GM23338 (cell line): Measurements from ENCODE around the gene MAP2K3.

Experiments used
- EZH2 ChIP-seq: fragments of 200-600 bp; sonication (generic); IDR thresholded peaks from one replicate; pipeline ENCODE4 v1.8.0; 2017; ENCODE audit warnings: antibody characterized with exemption, mild to moderate bottlenecking, low read depth; ENCODE audit not compliant: unreplicated experiment
- EZH2phosphoT487 ChIP-seq: fragments of 200-600 bp; sonication (generic); IDR thresholded peaks from one replicate; pipeline ENCODE4 v1.8.1; 2018; ENCODE audit warnings: antibody characterized with exemption; ENCODE audit not compliant: unreplicated experiment
- POLR2AphosphoS5 ChIP-seq: IDR thresholded peaks from 2 replicates; pipeline ENCODE4 v1.6.1; 2016; ENCODE audit warnings: antibody characterized with exemption, low read depth
- TF ChIP-seq, protein P1 (sequence below), 2 experiments: fragments of 200-600 bp in 1 of 2; sonication (generic) in 1 of 2; conservative IDR thresholded peaks; 2 replicates each; pipeline versions ENCODE4 v1.5.1 to v1.6.1; 2016 to 2017; ENCODE audit warnings: antibody characterized with exemption in 2 of 2, low read depth in 2 of 2, mild to moderate bottlenecking in 2 of 2, moderate library complexity in 1 of 2
- TF ChIP-seq, protein P2 (sequence below): IDR thresholded peaks from one replicate; pipeline ENCODE4 v1.6.1; 2018; ENCODE audit warnings: antibody characterized with exemption; ENCODE audit not compliant: unreplicated experiment
- TF ChIP-seq, protein P3 (sequence below): IDR thresholded peaks from 2 replicates; pipeline ENCODE4 v1.6.1; 2016; ENCODE audit warnings: antibody characterized with exemption
- TF ChIP-seq, protein P4 (sequence below): fragments of 250-450 bp; sonication (Bioruptor Pico); IDR thresholded peaks from 2 replicates; pipeline ENCODE4 v1.5.0; 2020; ENCODE audit warnings: mild to moderate bottlenecking, moderate library complexity

DNA sequence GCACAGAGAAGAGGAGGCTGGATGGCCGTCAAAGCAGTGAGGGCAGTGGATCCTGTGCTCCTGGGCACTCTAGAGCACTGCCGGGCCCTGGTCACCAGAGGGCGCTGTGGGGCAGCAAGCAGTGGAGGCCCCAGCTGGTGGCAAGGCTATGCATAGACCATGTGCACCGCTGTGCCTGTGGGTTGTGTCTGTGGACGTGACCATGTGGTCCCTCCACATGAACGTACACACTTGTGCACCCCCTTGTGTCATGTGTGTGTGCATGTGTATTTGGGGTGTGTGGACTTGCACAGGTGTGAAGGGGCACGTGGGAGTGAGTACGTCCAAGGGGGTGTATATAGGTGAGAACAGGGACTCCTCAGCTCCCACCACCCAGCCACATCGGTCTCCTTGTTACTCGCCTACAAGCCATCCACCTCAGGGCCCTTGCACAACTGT lies 4.4 kb upstream of the MAP2K3 start:
- TF ChIP-seq, protein P1, sequence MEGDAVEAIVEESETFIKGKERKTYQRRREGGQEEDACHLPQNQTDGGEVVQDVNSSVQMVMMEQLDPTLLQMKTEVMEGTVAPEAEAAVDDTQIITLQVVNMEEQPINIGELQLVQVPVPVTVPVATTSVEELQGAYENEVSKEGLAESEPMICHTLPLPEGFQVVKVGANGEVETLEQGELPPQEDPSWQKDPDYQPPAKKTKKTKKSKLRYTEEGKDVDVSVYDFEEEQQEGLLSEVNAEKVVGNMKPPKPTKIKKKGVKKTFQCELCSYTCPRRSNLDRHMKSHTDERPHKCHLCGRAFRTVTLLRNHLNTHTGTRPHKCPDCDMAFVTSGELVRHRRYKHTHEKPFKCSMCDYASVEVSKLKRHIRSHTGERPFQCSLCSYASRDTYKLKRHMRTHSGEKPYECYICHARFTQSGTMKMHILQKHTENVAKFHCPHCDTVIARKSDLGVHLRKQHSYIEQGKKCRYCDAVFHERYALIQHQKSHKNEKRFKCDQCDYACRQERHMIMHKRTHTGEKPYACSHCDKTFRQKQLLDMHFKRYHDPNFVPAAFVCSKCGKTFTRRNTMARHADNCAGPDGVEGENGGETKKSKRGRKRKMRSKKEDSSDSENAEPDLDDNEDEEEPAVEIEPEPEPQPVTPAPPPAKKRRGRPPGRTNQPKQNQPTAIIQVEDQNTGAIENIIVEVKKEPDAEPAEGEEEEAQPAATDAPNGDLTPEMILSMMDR (conservative IDR thresholded peaks at IDR 0.05; ENCODE audit: low read depth in 2 of 2), result peak; percentile 85 to 97
- TF ChIP-seq EZH2, result no peak
- no peak for TF ChIP-seq POLR2AphosphoS5
- TF ChIP-seq, protein P2, sequence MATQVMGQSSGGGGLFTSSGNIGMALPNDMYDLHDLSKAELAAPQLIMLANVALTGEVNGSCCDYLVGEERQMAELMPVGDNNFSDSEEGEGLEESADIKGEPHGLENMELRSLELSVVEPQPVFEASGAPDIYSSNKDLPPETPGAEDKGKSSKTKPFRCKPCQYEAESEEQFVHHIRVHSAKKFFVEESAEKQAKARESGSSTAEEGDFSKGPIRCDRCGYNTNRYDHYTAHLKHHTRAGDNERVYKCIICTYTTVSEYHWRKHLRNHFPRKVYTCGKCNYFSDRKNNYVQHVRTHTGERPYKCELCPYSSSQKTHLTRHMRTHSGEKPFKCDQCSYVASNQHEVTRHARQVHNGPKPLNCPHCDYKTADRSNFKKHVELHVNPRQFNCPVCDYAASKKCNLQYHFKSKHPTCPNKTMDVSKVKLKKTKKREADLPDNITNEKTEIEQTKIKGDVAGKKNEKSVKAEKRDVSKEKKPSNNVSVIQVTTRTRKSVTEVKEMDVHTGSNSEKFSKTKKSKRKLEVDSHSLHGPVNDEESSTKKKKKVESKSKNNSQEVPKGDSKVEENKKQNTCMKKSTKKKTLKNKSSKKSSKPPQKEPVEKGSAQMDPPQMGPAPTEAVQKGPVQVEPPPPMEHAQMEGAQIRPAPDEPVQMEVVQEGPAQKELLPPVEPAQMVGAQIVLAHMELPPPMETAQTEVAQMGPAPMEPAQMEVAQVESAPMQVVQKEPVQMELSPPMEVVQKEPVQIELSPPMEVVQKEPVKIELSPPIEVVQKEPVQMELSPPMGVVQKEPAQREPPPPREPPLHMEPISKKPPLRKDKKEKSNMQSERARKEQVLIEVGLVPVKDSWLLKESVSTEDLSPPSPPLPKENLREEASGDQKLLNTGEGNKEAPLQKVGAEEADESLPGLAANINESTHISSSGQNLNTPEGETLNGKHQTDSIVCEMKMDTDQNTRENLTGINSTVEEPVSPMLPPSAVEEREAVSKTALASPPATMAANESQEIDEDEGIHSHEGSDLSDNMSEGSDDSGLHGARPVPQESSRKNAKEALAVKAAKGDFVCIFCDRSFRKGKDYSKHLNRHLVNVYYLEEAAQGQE, result no peak
- TF ChIP-seq, protein P3, sequence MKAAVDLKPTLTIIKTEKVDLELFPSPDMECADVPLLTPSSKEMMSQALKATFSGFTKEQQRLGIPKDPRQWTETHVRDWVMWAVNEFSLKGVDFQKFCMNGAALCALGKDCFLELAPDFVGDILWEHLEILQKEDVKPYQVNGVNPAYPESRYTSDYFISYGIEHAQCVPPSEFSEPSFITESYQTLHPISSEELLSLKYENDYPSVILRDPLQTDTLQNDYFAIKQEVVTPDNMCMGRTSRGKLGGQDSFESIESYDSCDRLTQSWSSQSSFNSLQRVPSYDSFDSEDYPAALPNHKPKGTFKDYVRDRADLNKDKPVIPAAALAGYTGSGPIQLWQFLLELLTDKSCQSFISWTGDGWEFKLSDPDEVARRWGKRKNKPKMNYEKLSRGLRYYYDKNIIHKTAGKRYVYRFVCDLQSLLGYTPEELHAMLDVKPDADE, result no peak
- TF ChIP-seq EZH2phosphoT487, result no peak
- TF ChIP-seq, protein P4, sequence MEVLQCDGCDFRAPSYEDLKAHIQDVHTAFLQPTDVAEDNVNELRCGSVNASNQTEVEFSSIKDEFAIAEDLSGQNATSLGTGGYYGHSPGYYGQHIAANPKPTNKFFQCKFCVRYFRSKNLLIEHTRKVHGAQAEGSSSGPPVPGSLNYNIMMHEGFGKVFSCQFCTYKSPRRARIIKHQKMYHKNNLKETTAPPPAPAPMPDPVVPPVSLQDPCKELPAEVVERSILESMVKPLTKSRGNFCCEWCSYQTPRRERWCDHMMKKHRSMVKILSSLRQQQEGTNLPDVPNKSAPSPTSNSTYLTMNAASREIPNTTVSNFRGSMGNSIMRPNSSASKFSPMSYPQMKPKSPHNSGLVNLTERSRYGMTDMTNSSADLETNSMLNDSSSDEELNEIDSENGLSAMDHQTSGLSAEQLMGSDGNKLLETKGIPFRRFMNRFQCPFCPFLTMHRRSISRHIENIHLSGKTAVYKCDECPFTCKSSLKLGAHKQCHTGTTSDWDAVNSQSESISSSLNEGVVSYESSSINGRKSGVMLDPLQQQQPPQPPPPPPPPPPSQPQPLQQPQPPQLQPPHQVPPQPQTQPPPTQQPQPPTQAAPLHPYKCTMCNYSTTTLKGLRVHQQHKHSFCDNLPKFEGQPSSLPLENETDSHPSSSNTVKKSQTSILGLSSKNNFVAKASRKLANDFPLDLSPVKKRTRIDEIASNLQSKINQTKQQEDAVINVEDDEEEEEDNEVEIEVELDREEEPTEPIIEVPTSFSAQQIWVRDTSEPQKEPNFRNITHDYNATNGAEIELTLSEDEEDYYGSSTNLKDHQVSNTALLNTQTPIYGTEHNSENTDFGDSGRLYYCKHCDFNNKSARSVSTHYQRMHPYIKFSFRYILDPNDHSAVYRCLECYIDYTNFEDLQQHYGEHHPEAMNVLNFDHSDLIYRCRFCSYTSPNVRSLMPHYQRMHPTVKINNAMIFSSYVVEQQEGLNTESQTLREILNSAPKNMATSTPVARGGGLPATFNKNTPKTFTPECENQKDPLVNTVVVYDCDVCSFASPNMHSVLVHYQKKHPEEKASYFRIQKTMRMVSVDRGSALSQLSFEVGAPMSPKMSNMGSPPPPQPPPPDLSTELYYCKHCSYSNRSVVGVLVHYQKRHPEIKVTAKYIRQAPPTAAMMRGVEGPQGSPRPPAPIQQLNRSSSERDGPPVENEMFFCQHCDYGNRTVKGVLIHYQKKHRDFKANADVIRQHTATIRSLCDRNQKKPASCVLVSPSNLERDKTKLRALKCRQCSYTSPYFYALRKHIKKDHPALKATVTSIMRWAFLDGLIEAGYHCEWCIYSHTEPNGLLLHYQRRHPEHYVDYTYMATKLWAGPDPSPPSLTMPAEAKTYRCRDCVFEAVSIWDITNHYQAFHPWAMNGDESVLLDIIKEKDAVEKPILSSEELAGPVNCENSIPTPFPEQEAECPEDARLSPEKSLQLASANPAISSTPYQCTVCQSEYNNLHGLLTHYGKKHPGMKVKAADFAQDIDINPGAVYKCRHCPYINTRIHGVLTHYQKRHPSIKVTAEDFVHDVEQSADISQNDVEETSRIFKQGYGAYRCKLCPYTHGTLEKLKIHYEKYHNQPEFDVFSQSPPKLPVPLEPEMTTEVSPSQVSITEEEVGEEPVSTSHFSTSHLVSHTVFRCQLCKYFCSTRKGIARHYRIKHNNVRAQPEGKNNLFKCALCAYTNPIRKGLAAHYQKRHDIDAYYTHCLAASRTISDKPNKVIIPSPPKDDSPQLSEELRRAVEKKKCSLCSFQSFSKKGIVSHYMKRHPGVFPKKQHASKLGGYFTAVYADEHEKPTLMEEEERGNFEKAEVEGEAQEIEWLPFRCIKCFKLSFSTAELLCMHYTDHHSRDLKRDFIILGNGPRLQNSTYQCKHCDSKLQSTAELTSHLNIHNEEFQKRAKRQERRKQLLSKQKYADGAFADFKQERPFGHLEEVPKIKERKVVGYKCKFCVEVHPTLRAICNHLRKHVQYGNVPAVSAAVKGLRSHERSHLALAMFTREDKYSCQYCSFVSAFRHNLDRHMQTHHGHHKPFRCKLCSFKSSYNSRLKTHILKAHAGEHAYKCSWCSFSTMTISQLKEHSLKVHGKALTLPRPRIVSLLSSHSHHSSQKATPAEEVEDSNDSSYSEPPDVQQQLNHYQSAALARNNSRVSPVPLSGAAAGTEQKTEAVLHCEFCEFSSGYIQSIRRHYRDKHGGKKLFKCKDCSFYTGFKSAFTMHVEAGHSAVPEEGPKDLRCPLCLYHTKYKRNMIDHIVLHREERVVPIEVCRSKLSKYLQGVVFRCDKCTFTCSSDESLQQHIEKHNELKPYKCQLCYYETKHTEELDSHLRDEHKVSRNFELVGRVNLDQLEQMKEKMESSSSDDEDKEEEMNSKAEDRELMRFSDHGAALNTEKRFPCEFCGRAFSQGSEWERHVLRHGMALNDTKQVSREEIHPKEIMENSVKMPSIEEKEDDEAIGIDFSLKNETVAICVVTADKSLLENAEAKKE (CRISPR knock-in tag), result no peak
